ENCODE results near the gene GGACT.
A peak's percentile ranks its signal among the peaks of the same experiment; 100 is the strongest.

The GGACT gene

DNA sequence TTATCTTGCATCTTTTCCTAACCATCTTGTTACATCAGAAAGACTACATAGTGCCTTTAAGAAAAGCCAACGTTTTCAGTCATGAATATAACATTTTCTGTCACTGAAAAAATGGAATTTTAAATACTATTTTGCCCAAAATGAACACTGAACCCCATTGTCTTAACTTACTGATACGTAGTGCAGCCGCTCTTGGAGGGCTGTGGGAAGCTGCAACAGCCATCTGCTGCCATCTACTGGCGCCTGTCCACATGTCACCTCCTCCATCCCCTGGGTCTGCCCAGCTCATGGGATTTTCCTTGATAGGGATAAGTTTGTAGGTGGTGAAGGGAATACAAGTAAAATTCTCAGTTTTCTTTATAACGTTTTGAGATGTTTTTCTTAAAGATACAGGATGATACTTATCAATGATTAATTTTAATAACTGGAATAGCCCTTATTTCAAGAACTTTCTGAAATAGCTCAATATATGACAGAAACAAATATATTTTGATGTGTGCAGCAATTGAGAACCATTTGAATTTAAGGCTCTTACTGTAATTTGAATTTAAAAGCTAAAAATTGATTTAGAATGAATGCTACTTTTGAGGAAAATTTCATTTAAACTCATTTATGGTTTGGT, 73.7 kb downstream of the GGACT start (continued):
- TF ChIP-seq, protein P1, sequence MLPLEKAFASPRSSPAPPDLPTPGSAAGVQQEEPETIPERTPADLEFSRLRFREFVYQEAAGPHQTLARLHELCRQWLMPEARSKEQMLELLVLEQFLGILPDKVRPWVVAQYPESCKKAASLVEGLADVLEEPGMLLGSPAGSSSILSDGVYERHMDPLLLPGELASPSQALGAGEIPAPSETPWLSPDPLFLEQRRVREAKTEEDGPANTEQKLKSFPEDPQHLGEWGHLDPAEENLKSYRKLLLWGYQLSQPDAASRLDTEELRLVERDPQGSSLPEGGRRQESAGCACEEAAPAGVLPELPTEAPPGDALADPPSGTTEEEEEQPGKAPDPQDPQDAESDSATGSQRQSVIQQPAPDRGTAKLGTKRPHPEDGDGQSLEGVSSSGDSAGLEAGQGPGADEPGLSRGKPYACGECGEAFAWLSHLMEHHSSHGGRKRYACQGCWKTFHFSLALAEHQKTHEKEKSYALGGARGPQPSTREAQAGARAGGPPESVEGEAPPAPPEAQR (tag by site-specific recombination; IDR thresholded peaks at IDR 0.05) = no peak
- TF ChIP-seq ZNF670 (tag by site-specific recombination; IDR thresholded peaks at IDR 0.05; ENCODE audit: low read depth) (no peak), ZSCAN16 (tag by site-specific recombination; IDR thresholded peaks at IDR 0.05) (no peak), ZIC2 (tag by site-specific recombination; IDR thresholded peaks at IDR 0.05) (no peak), ZNF776 (tag by site-specific recombination; IDR thresholded peaks at IDR 0.05; ENCODE audit: borderline replicate concordance) (no peak), GLI2 (tag by site-specific recombination; IDR thresholded peaks at IDR 0.05; ENCODE audit: borderline replicate concordance, low read depth) (0 out of 2 replicates have a peak, but pooled peaks have one; percentile 16), ZNF654 (tag by site-specific recombination; IDR thresholded peaks at IDR 0.05; ENCODE audit: low read depth) (peak; percentile 94), ZNF600 (tag by site-specific recombination; IDR thresholded peaks at IDR 0.05) (0 out of 2 replicates have a peak, but pooled peaks have one; percentile 16), ZNF837 (tag by site-specific recombination; IDR thresholded peaks at IDR 0.05) (no peak), TRIM28 (IDR thresholded peaks at IDR 0.05; ENCODE audit: borderline replicate concordance, low read length) (no peak), ZFP37 (tag by site-specific recombination; IDR thresholded peaks at IDR 0.05) (0 out of 2 replicates have a peak, but pooled peaks have one; percentile 31), HOXA7 (CRISPR knock-in tag; IDR thresholded peaks at IDR 0.05; ENCODE audit: borderline replicate concordance) (no peak), ZNF501 (tag by site-specific recombination; IDR thresholded peaks at IDR 0.05) (peak; percentile 40; the same call in 1 of the 2 replicates), GLIS1 (tag by site-specific recombination; IDR thresholded peaks at IDR 0.05) (no peak), ZNF791 (tag by site-specific recombination; IDR thresholded peaks at IDR 0.05) (no peak)
- TF ChIP-seq, protein P2, sequence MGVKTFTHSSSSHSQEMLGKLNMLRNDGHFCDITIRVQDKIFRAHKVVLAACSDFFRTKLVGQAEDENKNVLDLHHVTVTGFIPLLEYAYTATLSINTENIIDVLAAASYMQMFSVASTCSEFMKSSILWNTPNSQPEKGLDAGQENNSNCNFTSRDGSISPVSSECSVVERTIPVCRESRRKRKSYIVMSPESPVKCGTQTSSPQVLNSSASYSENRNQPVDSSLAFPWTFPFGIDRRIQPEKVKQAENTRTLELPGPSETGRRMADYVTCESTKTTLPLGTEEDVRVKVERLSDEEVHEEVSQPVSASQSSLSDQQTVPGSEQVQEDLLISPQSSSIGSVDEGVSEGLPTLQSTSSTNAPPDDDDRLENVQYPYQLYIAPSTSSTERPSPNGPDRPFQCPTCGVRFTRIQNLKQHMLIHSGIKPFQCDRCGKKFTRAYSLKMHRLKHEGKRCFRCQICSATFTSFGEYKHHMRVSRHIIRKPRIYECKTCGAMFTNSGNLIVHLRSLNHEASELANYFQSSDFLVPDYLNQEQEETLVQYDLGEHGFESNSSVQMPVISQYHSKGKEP (tag by site-specific recombination; IDR thresholded peaks at IDR 0.05) = no peak
- TF ChIP-seq, protein P3, sequence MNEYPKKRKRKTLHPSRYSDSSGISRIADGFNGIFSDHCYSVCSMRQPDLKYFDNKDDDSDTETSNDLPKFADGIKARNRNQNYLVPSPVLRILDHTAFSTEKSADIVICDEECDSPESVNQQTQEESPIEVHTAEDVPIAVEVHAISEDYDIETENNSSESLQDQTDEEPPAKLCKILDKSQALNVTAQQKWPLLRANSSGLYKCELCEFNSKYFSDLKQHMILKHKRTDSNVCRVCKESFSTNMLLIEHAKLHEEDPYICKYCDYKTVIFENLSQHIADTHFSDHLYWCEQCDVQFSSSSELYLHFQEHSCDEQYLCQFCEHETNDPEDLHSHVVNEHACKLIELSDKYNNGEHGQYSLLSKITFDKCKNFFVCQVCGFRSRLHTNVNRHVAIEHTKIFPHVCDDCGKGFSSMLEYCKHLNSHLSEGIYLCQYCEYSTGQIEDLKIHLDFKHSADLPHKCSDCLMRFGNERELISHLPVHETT (tag by site-specific recombination; IDR thresholded peaks at IDR 0.05) = peak; percentile 38; the same call in 1 of the 2 replicates
- TF ChIP-seq, protein P4, sequence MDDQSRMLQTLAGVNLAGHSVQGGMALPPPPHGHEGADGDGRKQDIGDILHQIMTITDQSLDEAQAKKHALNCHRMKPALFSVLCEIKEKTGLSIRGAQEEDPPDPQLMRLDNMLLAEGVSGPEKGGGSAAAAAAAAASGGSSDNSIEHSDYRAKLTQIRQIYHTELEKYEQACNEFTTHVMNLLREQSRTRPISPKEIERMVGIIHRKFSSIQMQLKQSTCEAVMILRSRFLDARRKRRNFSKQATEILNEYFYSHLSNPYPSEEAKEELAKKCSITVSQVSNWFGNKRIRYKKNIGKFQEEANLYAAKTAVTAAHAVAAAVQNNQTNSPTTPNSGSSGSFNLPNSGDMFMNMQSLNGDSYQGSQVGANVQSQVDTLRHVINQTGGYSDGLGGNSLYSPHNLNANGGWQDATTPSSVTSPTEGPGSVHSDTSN (CRISPR knock-in tag; IDR thresholded peaks at IDR 0.05) = no peak

DNA sequence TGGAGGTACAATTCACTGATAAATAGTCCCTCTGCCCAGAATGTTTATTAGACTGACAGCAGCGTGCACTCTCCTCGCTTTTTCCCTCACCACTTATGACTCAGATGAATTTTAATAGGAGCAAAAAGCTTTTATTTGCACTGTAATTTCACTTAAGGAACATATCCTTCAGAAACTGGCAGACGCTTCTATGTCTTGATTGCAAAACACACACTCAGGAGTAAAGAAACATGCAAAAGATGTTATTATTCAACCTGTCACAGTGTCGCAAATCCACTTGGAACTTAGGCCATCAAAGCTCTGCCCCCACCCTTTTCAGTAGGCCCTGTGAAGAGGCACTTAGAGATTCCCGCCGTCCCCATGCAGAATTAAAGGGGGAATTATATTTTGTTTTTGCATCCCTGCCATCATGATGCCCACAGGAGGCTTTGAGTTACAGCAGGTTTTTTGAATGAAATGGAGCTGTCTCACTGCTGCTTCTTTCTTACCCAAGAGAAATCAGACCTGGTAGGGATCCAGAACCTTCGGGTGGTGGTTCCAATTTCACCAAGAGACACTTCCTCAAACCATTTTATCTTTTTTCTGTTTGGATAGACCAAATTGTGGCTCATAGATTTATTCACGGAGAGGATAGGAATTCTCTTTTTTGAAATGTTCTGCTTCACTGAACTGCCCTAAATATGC, 74.5 kb downstream of the GGACT start:
- ChIA-PET CTCF (interaction anchor here (0.6 to 2.8 kb wide), 10 partner anchors 14 to 858 kb away, joined by 3 to 19 read pairs (median 4); no protein-coding TSS in a partner anchor), POLR2A (no interaction called here)
- no peak overlapping the region for H3K27ac ChIP-seq (ENCODE audit: extremely low read depth, low read depth, low read length)
- no peak overlapping the region for H3K4me3 ChIP-seq (ENCODE audit: low read depth, low read length)
- no peaks in the 10 kb centered on the region for H3K9me3 ChIP-seq (ENCODE audit: control insufficient read depth, insufficient read depth, low read depth, low read length)
- H3K4me1 ChIP-seq (ENCODE audit: control insufficient read depth, insufficient read depth, low read length) = no peaks in the 10 kb centered on the region
- H3K36me3 ChIP-seq (ENCODE audit: control insufficient read depth in 2 of 2, insufficient read depth in 1 of 2, low read length in 2 of 2) = no peaks in the 10 kb centered on the region
- TF ChIP-seq OSR2 (tag by site-specific recombination; IDR thresholded peaks at IDR 0.05) (peak; percentile 44), ZBTB17 (tag by site-specific recombination; IDR thresholded peaks at IDR 0.05) (peak; percentile 31; the same call in 1 of the 2 replicates), SP7 (tag by site-specific recombination; IDR thresholded peaks at IDR 0.05) (peak; percentile 60)
- TF ChIP-seq, protein P5, sequence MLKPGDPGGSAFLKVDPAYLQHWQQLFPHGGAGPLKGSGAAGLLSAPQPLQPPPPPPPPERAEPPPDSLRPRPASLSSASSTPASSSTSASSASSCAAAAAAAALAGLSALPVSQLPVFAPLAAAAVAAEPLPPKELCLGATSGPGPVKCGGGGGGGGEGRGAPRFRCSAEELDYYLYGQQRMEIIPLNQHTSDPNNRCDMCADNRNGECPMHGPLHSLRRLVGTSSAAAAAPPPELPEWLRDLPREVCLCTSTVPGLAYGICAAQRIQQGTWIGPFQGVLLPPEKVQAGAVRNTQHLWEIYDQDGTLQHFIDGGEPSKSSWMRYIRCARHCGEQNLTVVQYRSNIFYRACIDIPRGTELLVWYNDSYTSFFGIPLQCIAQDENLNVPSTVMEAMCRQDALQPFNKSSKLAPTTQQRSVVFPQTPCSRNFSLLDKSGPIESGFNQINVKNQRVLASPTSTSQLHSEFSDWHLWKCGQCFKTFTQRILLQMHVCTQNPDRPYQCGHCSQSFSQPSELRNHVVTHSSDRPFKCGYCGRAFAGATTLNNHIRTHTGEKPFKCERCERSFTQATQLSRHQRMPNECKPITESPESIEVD (tag by site-specific recombination; IDR thresholded peaks at IDR 0.05) = peak; percentile 92
- TF ChIP-seq, protein P2 (tag by site-specific recombination; IDR thresholded peaks at IDR 0.05) = peak; percentile 39; the same call in 1 of the 2 replicates
- TF ChIP-seq, protein P6, sequence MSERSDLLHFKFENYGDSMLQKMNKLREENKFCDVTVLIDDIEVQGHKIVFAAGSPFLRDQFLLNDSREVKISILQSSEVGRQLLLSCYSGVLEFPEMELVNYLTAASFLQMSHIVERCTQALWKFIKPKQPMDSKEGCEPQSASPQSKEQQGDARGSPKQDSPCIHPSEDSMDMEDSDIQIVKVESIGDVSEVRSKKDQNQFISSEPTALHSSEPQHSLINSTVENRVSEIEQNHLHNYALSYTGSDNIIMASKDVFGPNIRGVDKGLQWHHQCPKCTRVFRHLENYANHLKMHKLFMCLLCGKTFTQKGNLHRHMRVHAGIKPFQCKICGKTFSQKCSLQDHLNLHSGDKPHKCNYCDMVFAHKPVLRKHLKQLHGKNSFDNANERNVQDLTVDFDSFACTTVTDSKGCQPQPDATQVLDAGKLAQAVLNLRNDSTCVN (tag by site-specific recombination; optimal IDR thresholded peaks at IDR 0.05) = no peak
